HG03432 (cell line): ENCODE measurements around the gene MID1IP1.
A peak's percentile ranks its signal among the peaks of the same experiment; 100 is the strongest.

Source experiments
- ATAC-seq: cut with Tn5 transposase; IDR thresholded peaks from one replicate; pipeline ENCODE4 v1.9.1; 2021; ENCODE audit warnings: mild to moderate bottlenecking, moderate library complexity; ENCODE audit not compliant: unreplicated experiment

The MID1IP1 gene

GRCh38 chrX:38800981-38801845 is at the start of gene MID1IP1:
Gene MID1IP1, plus strand, starts transcription at chrX:38801459. Its CDS starts 3,488 bp downstream, at chrX:38804947.
- ATAC-seq, result no peak

- ATAC-seq, result no peak
Measured at GRCh38 chrX:38754102-38754790, 47.0 kb upstream of the MID1IP1 start.

- ATAC-seq, result no peak
Measured at GRCh38 chrX:38754818-38755718, 46.2 kb upstream of the MID1IP1 start.

GRCh38 chrX:38760883-38761282 is 40.4 kb upstream of the MID1IP1 start:
- no peak for ATAC-seq

- no peak for ATAC-seq
Measured at GRCh38 chrX:38768079-38768478, 33.2 kb upstream of the MID1IP1 start.

- no peak for ATAC-seq
Measured at GRCh38 chrX:38770152-38770551, 31.1 kb upstream of the MID1IP1 start.

GRCh38 chrX:38774249-38774648 is 27.0 kb upstream of the MID1IP1 start:
- no peak for ATAC-seq

GRCh38 chrX:38796946-38797345 is 4.3 kb upstream of the MID1IP1 start:
- ATAC-seq, result no peak

- no peak for ATAC-seq
Measured at GRCh38 chrX:38798956-38799355, 2.3 kb upstream of the MID1IP1 start.

GRCh38 chrX:38799995-38800580 is 1.2 kb upstream of the MID1IP1 start:
- no peak for ATAC-seq

GRCh38 chrX:38803243-38803587 is 2.0 kb downstream of the MID1IP1 start:
- ATAC-seq, result no peak

GRCh38 chrX:38803588-38804431 is 2.6 kb downstream of the MID1IP1 start:
- peak; percentile 79 for ATAC-seq

- ATAC-seq, result peak; percentile 5
Measured at GRCh38 chrX:38804432-38804681, 3.1 kb downstream of the MID1IP1 start.

- ATAC-seq, result peak; percentile 9
Measured at GRCh38 chrX:38804682-38805431, 3.6 kb downstream of the MID1IP1 start.

- peak; percentile 42 for ATAC-seq
Measured at GRCh38 chrX:38805432-38806389, 4.5 kb downstream of the MID1IP1 start.

- ATAC-seq, result no peak
Measured at GRCh38 chrX:38806875-38807621, 5.8 kb downstream of the MID1IP1 start.

- ATAC-seq, result no peak
Measured at GRCh38 chrX:38807873-38808272, 6.6 kb downstream of the MID1IP1 start.
